SW480 (cell line): ENCODE results near the gene NXPH4.
A peak's percentile ranks its signal among the peaks of the same experiment; 100 is the strongest.

Experiments
- DNase-seq: peaks from one replicate; pipeline ENCODE4 v3.0.0-alpha.2; 2016; ENCODE audit warnings: low spot score

NXPH4 gene

DNA sequence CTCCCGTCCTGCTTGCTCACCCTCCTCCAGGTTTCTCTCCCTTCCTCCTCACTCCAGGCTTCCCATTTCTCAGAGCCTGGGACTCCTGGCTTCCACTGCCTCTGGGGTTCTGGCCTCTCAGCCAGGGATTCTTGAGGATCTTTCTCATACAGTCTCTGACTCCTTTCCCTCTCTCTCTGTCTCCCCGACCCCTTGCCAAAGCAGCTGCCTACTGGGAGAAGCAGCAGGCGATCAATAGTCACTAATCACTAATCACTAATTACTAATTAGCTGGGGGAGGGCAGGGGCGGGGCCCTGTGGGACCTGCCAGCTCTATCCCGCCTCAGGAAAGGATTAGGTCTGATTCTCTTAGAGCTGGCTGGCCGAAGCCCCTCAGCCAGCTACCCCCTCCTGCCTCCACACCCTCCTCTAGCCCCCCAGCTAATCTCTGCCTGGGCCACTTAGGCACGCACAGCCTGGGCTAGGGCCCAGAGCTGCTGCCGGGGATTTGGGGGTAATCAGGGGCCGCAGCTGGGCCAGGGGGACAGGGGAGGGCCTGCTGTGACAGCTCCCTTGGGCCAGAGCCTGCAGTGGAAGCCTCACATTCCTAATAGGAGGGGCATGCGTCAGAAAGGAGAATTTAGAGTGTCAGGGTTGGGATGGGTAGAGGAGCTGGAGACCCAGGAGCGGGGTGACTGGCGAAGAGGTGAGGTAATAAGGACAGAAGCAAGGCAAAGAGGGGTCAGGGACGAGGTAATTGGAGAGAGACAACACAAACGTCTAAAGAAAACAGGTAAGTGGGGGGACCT, 2.8 kb downstream of the NXPH4 start:
- no peak for DNase-seq

DNA sequence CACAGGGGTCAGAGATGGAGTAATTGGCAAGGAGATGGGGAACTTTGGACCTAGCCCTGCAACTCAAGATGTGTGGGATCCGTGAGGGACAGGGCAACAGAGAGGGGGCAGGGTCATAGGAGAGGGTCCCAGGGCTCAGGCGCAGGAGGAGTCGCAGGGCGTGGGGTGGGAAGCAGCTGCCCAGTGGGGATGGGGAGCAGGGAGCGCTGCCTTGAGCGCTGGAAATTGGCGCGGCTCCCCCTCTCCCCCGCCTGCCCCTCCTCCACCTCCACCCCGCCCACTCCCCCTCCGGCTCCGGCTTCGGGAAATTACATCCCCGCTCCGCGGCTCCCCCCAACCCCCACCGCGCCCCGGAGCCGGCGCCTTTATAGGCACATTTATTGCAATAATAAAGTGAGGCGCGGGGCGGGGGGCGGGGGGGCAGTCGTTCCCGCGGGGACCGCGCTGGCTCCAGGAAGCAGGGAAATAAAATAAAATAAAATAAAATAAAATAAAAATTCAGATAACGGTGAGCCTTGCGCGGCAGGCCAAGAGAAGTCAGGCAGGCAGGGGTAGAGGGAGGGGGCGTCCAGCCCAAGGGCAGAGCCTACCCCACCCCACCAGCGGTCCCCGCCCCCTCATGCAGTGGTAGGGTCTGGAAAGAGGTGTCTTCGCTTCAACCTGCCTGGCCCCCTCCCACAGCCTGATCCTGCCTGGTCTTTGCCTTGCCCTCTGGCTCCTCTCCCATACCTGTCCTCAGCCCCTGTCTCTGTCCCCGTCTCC, 3.6 kb downstream of the NXPH4 start:
- DNase-seq, result no peak

- no peak for DNase-seq
Measured at GRCh38 chr12:57220770-57221168, 4.2 kb downstream of the NXPH4 start.

GRCh38 chr12:57221169-57221917, 4.7 kb downstream of the NXPH4 start:
- no peak for DNase-seq

GRCh38 chr12:57222286-57223190, 5.9 kb downstream of the NXPH4 start:
- no peak for DNase-seq

DNA sequence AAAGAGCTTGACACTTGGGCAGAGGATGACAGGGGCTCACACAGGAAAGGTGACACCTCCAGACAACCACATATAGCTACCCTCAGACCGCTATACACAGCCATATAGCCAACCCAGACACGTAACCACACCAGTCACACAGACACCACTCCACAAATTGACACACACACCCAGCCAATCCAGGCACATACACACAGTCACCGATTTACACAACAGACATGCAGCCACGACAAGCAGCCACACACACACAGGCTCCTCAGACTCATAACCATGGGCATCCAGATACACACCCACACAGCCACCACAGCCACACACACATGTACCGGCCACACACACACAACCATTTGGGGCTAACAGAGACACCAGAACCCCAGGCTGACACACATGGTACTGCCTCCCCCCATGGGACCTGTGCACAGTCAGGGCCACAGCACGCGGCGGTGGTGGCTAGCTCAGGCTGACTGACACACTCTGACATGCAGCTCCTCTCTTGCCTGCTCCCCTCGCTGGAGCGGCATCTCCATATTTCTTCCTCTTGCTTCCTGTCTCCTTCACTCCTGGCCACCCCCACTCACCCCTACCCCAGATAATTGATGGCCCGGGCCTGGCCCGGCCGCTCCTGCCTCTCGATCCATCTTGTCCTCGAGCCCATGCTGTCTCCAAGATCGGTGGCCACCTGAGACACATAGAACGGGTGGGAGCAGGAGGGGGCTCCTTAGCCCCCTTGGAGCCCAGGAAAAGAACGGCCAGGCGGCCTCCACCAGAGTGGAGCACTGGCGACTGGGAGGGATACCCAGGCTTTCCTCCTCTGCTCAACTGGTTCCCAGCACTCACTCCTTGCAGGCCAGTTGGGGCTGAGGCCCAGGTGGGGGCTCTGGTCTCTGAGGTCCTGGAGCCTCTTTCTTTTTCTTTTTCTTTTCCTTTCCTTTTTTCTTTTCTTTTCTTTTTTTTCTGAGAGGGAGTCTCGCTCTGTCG, 6.9 kb downstream of the NXPH4 start:
- DNase-seq, result no peak

GRCh38 chr12:57224278-57224972, 7.8 kb downstream of the NXPH4 start:
- no peak for DNase-seq

- DNase-seq, result no peak
Measured at GRCh38 chr12:57224973-57225679, 8.5 kb downstream of the NXPH4 start.

GRCh38 chr12:57225680-57226210, 9.2 kb downstream of the NXPH4 start:
- DNase-seq, result no peak

GRCh38 chr12:57226588-57227314, 10.2 kb downstream of the NXPH4 start:
- DNase-seq, result no peak

DNA sequence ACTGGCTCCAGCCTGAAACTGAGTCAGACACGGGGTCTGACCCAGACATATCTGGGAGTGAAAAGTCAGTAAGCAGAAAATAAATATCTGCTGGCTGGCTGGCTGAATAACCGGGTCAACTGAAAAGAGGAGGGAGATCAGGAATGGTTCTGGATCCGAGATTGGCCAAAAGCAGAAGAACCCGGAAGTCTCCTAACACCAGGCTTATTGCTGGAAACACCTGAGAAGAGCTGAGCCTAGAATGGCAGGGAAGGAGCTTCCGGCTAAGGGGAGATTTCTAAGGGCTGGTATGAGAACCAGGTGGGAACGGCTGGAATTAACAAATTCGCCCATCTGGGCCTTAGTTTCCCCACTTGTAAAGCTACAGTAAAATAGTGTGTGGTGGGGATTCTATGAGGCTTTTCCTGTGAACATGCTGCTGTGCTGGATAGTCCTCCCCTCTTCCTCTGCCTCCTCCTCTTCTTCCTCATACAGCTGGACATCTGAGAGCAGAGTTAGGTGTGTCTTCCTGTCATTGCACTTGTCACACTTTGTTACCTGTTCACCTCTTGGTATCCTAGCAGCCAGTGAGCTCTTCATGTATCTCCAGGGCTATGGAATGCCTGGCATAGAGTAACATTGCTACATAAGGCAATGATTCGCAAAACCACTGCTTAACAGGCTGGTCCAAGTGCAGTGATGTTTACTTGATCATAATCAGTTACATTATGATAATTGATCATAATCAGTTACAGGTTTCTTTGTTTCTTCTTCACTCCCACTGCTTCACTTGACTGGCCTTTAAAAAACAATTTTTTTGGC, 10.9 kb downstream of the NXPH4 start:
- no peak for DNase-seq

DNA sequence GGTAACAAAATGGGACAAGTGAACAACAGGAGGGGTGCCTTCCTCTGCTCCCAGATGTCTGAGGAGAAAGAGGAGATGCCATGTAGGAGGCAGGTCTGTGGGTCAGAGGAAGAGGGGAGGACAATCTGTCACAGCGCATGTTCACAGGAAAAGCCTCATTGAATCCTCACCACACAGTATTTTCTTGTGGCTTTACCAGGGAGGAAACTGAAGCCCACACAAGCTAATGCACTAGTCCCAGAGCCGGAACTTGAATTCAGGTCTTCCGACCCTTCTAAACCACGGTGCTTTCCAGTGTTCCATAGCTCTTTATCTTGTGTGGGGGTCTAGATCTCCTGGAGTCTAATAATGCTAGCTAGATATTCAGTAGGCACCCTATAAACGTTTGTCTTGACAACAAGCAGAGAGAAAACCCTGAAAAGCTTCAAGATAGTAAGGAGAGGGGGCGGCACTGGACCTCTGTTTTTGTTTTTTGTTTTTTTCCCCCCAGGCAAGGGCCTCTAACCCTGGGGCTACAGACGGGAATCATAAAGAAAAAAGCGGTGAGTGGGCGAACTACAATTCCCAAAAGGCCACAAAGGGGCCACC, 12.5 kb downstream of the NXPH4 start:
- no peak for DNase-seq

DNA sequence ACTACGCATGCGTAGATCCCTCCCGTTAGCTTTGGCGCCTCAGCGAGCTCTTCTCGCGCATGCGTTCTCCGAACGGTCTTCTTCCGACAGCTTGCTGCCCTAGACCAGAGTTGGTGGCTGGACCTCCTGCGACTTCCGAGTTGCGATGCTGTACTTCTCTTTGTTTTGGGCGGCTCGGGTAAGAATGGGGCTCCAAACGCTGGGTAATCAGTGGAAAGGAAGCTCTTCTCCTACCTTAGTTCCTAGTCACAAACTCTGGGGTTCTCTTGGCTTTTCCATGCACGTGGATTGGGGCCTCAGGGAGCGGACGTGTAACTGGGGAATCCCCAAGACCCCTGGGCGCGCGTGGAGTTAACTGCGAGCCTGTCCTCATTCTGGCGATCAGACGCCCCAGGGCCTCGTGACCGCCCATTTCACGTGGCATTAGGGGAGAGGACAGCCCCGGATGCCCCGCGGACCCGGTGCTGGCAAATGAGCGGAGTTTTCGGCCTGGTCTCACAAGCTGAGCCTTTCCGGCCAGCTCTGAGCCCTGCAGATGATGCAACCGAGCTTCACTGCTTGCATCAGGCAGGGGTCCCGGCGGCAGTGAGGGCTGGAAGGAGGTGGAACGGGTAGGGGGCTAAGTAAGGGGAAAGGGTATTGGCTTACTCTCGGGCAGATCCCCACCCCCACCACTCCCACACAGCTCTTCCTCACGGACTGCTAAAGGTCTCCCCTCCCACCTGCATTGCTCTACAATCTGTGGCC, 13.2 kb downstream of the NXPH4 start, which contains the start of gene SHMT2:
SHMT2 (plus strand) TSS at position 78 of the 747 bp plus-strand sequence; CDS start at position 146, 68 bp downstream.
- DNase-seq, result peak; percentile 96

DNA sequence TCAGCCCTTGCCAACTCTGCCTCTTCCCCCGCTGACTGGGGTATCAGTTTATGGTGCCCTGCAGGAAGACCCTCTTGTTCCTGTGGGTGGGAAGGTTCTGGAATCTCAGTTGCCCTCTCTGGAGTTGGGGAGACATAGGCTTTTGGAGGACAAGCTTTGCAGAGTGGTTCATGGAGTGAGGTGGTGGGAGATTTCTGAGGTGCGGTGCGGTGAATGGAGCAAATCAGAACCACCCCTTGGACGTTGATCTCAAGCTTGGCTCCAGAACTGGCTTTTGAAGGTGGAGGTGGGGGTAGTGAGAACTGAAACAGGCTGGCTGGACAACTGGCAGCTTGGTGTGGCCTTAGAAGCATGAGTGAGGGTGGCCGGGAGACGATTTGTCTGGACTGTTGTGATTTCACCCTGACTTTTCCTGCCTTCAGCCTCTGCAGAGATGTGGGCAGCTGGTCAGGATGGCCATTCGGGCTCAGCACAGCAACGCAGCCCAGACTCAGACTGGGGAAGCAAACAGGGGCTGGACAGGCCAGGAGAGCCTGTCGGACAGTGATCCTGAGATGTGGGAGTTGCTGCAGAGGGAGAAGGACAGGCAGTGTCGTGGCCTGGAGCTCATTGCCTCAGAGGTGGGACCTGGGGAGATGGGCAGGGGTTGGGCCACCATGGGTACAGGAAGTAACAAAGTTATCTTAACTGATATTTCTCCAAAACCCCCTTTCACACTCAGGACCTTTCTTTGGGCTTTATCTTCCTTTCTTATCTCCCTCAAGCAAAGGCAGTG, 14.0 kb downstream of the NXPH4 start:
- no peak for DNase-seq

GRCh38 chr12:57231276-57232021, 14.9 kb downstream of the NXPH4 start:
- DNase-seq, result no peak
